ENCODE data around the gene GAB3. TPM values are rescaled to one million over a fixed set of nuclear protein-coding genes. Genes with fewer than 3 reads are reported as not detected.

The GAB3 gene
- total and polyA plus RNA-seq, 2 donors (not counting 3 experiments of a cell fraction or from before 2014, with no cell fraction given) = 6.0 to 6.2 TPM

DNA sequence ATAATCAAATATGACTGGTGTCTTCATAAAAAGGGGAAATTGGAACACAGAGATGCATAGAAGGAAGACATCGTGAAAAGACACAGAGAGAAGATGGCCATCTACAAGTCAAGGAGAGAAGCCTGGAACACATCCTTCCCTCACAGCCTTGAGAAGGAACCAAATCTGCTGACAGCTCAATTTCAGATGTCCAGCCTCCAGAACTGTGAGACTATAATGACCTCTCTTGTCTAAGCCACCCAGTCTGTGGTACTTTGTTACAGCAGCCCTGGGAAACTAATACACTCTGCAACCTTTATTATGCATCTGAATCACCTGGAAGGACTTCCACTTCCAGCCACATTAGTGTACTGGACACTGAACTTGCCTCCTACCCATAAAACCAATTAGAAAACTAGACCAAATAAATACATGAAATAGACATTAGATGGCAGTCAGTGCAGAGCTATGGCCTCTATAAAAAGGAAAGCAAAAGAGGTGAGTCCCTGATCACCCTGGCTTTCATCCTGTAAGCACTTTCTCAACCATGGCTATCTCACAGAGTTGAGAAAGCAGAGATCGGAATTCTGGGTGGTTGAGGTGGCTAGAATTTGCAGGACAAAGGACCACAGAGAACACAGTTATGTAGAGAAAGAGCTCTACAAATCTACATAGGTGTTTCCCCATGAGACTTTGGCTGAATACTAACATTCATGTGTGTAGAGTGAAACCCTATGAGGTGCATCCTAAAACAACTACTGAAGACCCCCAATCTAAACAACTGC lies 25.7 kb downstream of the GAB3 start:
- dilution Hi-C loops (cut with MboI; ENCODE audit: extremely low pct_ligation_motif_present, low sequenced_read_pairs) = no loop called here

More for the DNA sequence above, 25.7 kb downstream of the GAB3 start:
- H3K79me2 ChIP-seq (ENCODE audit: control insufficient read depth, insufficient read depth, low read length) = no peaks in the 10 kb centered on the region
- peaks cover 48% of the 10 kb centered on the region for H3K4me1 ChIP-seq (ENCODE audit: control insufficient read depth, extremely low read depth, insufficient read depth, low read length)
- H3K4me3 ChIP-seq (replicated peaks in 1 of 3; ENCODE audit: insufficient read depth in 1 of 3, low read depth in 1 of 3, low read length in 3 of 3) = no peak overlapping the region
- no peaks in the 10 kb centered on the region for H3K9me1 ChIP-seq (replicated peaks; ENCODE audit: control insufficient read depth, extremely low read depth, insufficient read depth, low read length)
- H3K36me3 ChIP-seq (ENCODE audit: control insufficient read depth in 2 of 2, extremely low read depth in 1 of 2, insufficient read depth in 2 of 2, low read length in 2 of 2) = no peaks in the 10 kb centered on the region
- BruUV-seq (replicated peaks) = no TSS peak
- no peaks in the 10 kb centered on the region for H3K27me3 ChIP-seq (ENCODE audit: control insufficient read depth in 2 of 2, insufficient read depth in 2 of 2, low read length in 2 of 2)
- no peaks in the 10 kb centered on the region for H4K20me1 ChIP-seq (replicated peaks; ENCODE audit: control insufficient read depth, extremely low read depth, insufficient read depth, low read length)
- no peak for TF ChIP-seq POLR2A (IDR thresholded peaks at IDR 0.05; ENCODE audit: low read depth, low read length)
- TF ChIP-seq CTCF (IDR thresholded peaks at IDR 0.05; ENCODE audit: extremely low read depth in 1 of 2, insufficient read depth in 1 of 2, low read depth in 1 of 2, low read length in 2 of 2) = no peak
- no peak overlapping the region for H2AFZ ChIP-seq (ENCODE audit: low read depth, low read length)
- intact Hi-C loops (cut with micrococcal nuclease) = no loop called here
- no peak for DNase-seq (ENCODE audit: low read depth, low spot score)
- CTCF ChIA-PET = interaction anchor here (4.0 kb wide), 1 partner anchor 24 kb away, joined by 20 read pairs; no protein-coding TSS in a partner anchor
- FAIRE-seq = no peak
- H3K9ac ChIP-seq (replicated peaks; ENCODE audit: extremely low read depth, insufficient read depth, low read length) = no peak overlapping the region
- H3K27ac ChIP-seq (ENCODE audit: insufficient read depth, low read depth, low read length) = peak overlapping the region; percentile 19
- POLR2A ChIA-PET = no interaction called here
- H3K4me2 ChIP-seq (ENCODE audit: insufficient read depth, low read length) = no peak overlapping the region
- no peaks in the 10 kb centered on the region for H3K9me3 ChIP-seq (replicated peaks; ENCODE audit: control insufficient read depth, insufficient read depth, low read length)
